IMR-90 (cell line): ENCODE results near the gene ZNF358. TPM values are rescaled to one million over a fixed set of nuclear protein-coding genes. Genes with fewer than 3 reads are reported as not detected.

Experiments
- ATAC-seq: fragments of 200-7000 bp; cut with Tn5 transposase; 2 replicates; pipeline ENCODE4 v1.9.1; 2020; ENCODE audit warnings: low read depth, mild to moderate bottlenecking, moderate library complexity
- BruUV-seq: library from RNA; stranded (reverse); fragments of 400-500 nt; replicated peaks from 2 replicates; lab custom pipeline; 2021; lab: Mats Ljungman, UMichigan
- CTCF ChIA-PET: fragments of 300-600 bp; formaldehyde crosslinking; extraction: SDS; loops from one replicate; lab custom pipeline; 2021; ENCODE audit warnings: antibody characterized with exemption; lab: Yijun Ruan, JAX
- POLR2A ChIA-PET: fragments of 300-600 bp; sonication (Branson Sonifier 250); formaldehyde crosslinking; loops from one replicate; lab custom pipeline; 2022; ENCODE audit warnings: antibody characterized with exemption; ENCODE audit not compliant: unreplicated experiment; lab: Charles Lee
- DNase-seq: peaks from one replicate; pipeline ENCODE4 v3.0.0; 2013
- H2AFZ ChIP-seq: replicated peaks from 2 replicates; pipeline ENCODE3; 2013; ENCODE audit warnings: low read length, mild to moderate bottlenecking; ENCODE audit not compliant: poor library complexity
- H2AK5ac ChIP-seq: 2 replicates; pipeline ENCODE4 v1.6.1; 2013; ENCODE audit warnings: low read depth, low read length, inconsistent platforms
- H2AK9ac ChIP-seq: replicated peaks from 2 replicates; pipeline ENCODE3; 2013; ENCODE audit warnings: mild to moderate bottlenecking, low read depth, low read length, moderate library complexity; ENCODE audit not compliant: poor library complexity
- H2BK120ac ChIP-seq: 2 replicates; pipeline ENCODE4 v1.6.1; 2013; ENCODE audit warnings: low read depth, low read length, inconsistent platforms
- H2BK15ac ChIP-seq: 3 replicates; pipeline ENCODE4 v1.6.1; 2013; ENCODE audit warnings: low read depth, low read length, inconsistent platforms
- H2BK20ac ChIP-seq: 2 replicates; pipeline ENCODE4 v1.6.1; 2013; ENCODE audit warnings: low read depth, mild to moderate bottlenecking, inconsistent platforms, low read length, moderate library complexity
- H2BK5ac ChIP-seq: 2 replicates; pipeline ENCODE4 v1.6.1; 2013; ENCODE audit warnings: mild to moderate bottlenecking, low read depth, low read length, inconsistent platforms; ENCODE audit not compliant: poor library complexity, severe bottlenecking
- H3K14ac ChIP-seq: replicated peaks from 2 replicates; pipeline ENCODE4 v1.6.1; 2013; ENCODE audit warnings: low read depth, low read length, inconsistent platforms
- H3K18ac ChIP-seq: 2 replicates; pipeline ENCODE4 v1.6.1; 2013; ENCODE audit warnings: low read depth, low read length, control low read depth
- H3K23ac ChIP-seq: 2 replicates; pipeline ENCODE4 v1.6.1; 2013; ENCODE audit warnings: low read depth, low read length, inconsistent platforms
- H3K27ac ChIP-seq: 2 replicates; pipeline ENCODE4 v1.5.1; 2013; ENCODE audit warnings: mild to moderate bottlenecking, control low read depth, low read length; ENCODE audit not compliant: insufficient read depth
- H3K27me3 ChIP-seq: 2 replicates; pipeline ENCODE4 v1.6.1; 2013; ENCODE audit warnings: low read length; ENCODE audit not compliant: control insufficient read depth, insufficient read depth
- H3K36me3 ChIP-seq: 2 replicates; pipeline ENCODE4 v1.6.1; 2013; ENCODE audit warnings: low read length, mixed read lengths; ENCODE audit not compliant: control insufficient read depth, insufficient read depth
- H3K4ac ChIP-seq: 2 replicates; pipeline ENCODE4 v1.6.1; 2013; ENCODE audit warnings: low read depth, low read length, inconsistent platforms
- H3K4me1 ChIP-seq: 2 replicates; pipeline ENCODE4 v1.6.1; 2013; ENCODE audit warnings: low read length, mixed read lengths; ENCODE audit not compliant: control insufficient read depth, insufficient read depth
- H3K4me2 ChIP-seq: 2 replicates; pipeline ENCODE4 v1.6.1; 2013; ENCODE audit warnings: low read depth, mild to moderate bottlenecking, control low read depth, low read length, moderate library complexity
- H3K4me3 ChIP-seq: 2 replicates; pipeline ENCODE4 v1.5.1; 2013; ENCODE audit warnings: low read depth, mild to moderate bottlenecking, control low read depth, low read length, moderate library complexity; ENCODE audit not compliant: insufficient read depth
- H3K56ac ChIP-seq: 2 replicates; pipeline ENCODE4 v1.6.1; 2013; ENCODE audit warnings: low read length, inconsistent platforms; ENCODE audit not compliant: insufficient read depth; ENCODE audit errors: extremely low read depth
- H3K79me1 ChIP-seq, 2 experiments: 2 replicates each; pipeline ENCODE4 v1.6.1; 2013; ENCODE audit warnings: low read length in 2 of 2, inconsistent platforms in 1 of 2, low read depth in 1 of 2
- H3K9ac ChIP-seq: 2 replicates; pipeline ENCODE4 v1.6.1; 2013; ENCODE audit warnings: low read depth, low read length, control low read depth
- H3K9me1 ChIP-seq: 2 replicates; pipeline ENCODE4 v1.6.1; 2013; ENCODE audit warnings: low read length, inconsistent platforms; ENCODE audit not compliant: insufficient read depth
- H3K9me3 ChIP-seq: 2 replicates; pipeline ENCODE4 v1.6.1; 2013; ENCODE audit warnings: low read length; ENCODE audit not compliant: control insufficient read depth, insufficient read depth
- H4K20me1 ChIP-seq: 2 replicates; pipeline ENCODE4 v1.6.1; 2013; ENCODE audit warnings: low read length, inconsistent platforms; ENCODE audit not compliant: insufficient read depth
- H4K5ac ChIP-seq: 2 replicates; pipeline ENCODE4 v1.6.1; 2013; ENCODE audit warnings: mild to moderate bottlenecking, low read depth, low read length, control low read depth
- H4K8ac ChIP-seq, 2 experiments: 2 replicates each; pipeline ENCODE4 v1.6.1; 2013; ENCODE audit warnings: low read depth in 2 of 2, low read length in 2 of 2, control low read depth in 1 of 2, inconsistent platforms in 1 of 2
- H4K91ac ChIP-seq: 2 replicates; pipeline ENCODE4 v1.6.1; 2013; ENCODE audit warnings: low read depth, low read length, inconsistent platforms; ENCODE audit not compliant: insufficient read depth
- BHLHE40 ChIP-seq: fragments of 150-350 bp; IDR thresholded peaks from 2 replicates; pipeline ENCODE4 v1.6.1; 2016; ENCODE audit warnings: mild to moderate bottlenecking, low read depth, low read length
- CEBPB ChIP-seq: IDR thresholded peaks from 2 replicates; pipeline ENCODE4 v1.6.1; 2012; ENCODE audit warnings: low read depth, low read length, improper control_type of control experiment
- CHD1 ChIP-seq: IDR thresholded peaks from 2 replicates; pipeline ENCODE4 v1.6.1; 2012; ENCODE audit warnings: low read depth, low read length, improper control_type of control experiment
- CTCF ChIP-seq: conservative IDR thresholded peaks from 2 replicates; pipeline ENCODE4 v1.5.1; 2012; ENCODE audit warnings: mild to moderate bottlenecking, low read depth, low read length, improper control_type of control experiment
- ELK1 ChIP-seq: fragments of 150-350 bp; IDR thresholded peaks from 2 replicates; pipeline ENCODE4 v1.6.1; 2016; ENCODE audit warnings: low read depth, mild to moderate bottlenecking, low read length, moderate library complexity, borderline replicate concordance
- FOS ChIP-seq: fragments of 150-350 bp; IDR thresholded peaks from 2 replicates; pipeline ENCODE4 v1.6.1; 2016; ENCODE audit warnings: low read depth, low read length
- MAFK ChIP-seq: IDR thresholded peaks from 2 replicates; pipeline ENCODE4 v1.6.1; 2012; ENCODE audit warnings: low read depth, low read length, improper control_type of control experiment
- MAZ ChIP-seq: IDR thresholded peaks from 2 replicates; pipeline ENCODE4 v1.6.1; 2012; ENCODE audit warnings: low read depth, mild to moderate bottlenecking, low read length, improper control_type of control experiment, moderate library complexity, borderline replicate concordance
- MXI1 ChIP-seq: IDR thresholded peaks from 2 replicates; pipeline ENCODE4 v1.6.1; 2012; ENCODE audit warnings: low read depth, mild to moderate bottlenecking, low read length, moderate library complexity, borderline replicate concordance
- NFE2L2 ChIP-seq: fragments of 150-350 bp; IDR thresholded peaks from 2 replicates; pipeline ENCODE4 v1.6.1; 2016; ENCODE audit warnings: low read depth, mild to moderate bottlenecking, low read length
- POLR2A ChIP-seq: IDR thresholded peaks from 2 replicates; pipeline ENCODE4 v1.6.1; 2012; ENCODE audit warnings: mild to moderate bottlenecking, low read depth, low read length
- RAD21 ChIP-seq: IDR thresholded peaks from 2 replicates; pipeline ENCODE4 v1.6.1; 2012; ENCODE audit warnings: low read length, improper control_type of control experiment
- RCOR1 ChIP-seq: IDR thresholded peaks from 2 replicates; pipeline ENCODE4 v1.6.1; 2012; ENCODE audit warnings: mild to moderate bottlenecking, low read length, improper control_type of control experiment; ENCODE audit not compliant: insufficient replicate concordance
- RFX5 ChIP-seq: IDR thresholded peaks from 2 replicates; pipeline ENCODE4 v1.8.0; 2012; ENCODE audit warnings: low read depth, mild to moderate bottlenecking, low read length, moderate library complexity
- SMC3 ChIP-seq: fragments of 150-350 bp; IDR thresholded peaks from 2 replicates; pipeline ENCODE4 v1.6.1; 2016; ENCODE audit warnings: low read depth, mild to moderate bottlenecking, antibody characterized with exemption, low read length, moderate library complexity
- WGBS, 2 experiments: methylation state at CpG; one replicate each; pipeline versions ENCODE4 v1.1.5 to v1.1.7; 2013; ENCODE audit warnings: missing lambda C conversion rate in 2 of 2; ENCODE audit not compliant: insufficient read length in 1 of 2; ENCODE audit errors: extremely low coverage in 2 of 2; 5-methylcytosine and 5-hydroxymethylcytosine counted together
- dilution Hi-C: fragments of 300-500 bp; cut with HindIII; formaldehyde crosslinking; loops from one replicate; pipeline ENCODE4 v1.14.3; 2018; ENCODE audit warnings: low sequenced_read_pairs; ENCODE audit not compliant: unreplicated experiment
- in situ Hi-C: fragments of 300-500 bp; cut with MboI; formaldehyde crosslinking; loops from 3 replicates; pipeline ENCODE4 v1.14.3; 2019; ENCODE audit warnings: low sequenced_read_pairs, inconsistent platforms, mixed read lengths
- intact Hi-C: fragments of 100-400 bp; cut with micrococcal nuclease; formaldehyde crosslinking; loops from 2 replicates; pipeline ENCODE4 v1.10.0; 2022
- polyA plus RNA-seq, 3 experiments: library from polyadenylated mRNA; depleted of rRNA; stranded (reverse); fragments of >200 nt; gene quantifications; 2 replicates each; pipeline ENCODE4 v1.2.3, GENCODE V29; 2012; ENCODE audit warnings: low replicate concordance in 1 of 3
- total RNA-seq: library from RNA; depleted of rRNA; stranded (reverse); fragments of >200 nt; gene quantifications from 2 replicates; pipeline ENCODE4 v1.2.3, GENCODE V29; 2012

The ZNF358 gene
- total and polyA plus RNA-seq, 2 of the 4 experiments (the other 2 are of a cell fraction), result 5.4 to 30.7 TPM

- Histone ChIP-seq H3K4ac (peak overlapping the region; percentile 86), H4K8ac (peak overlapping the region; percentile 50 to 51; a peak in 2 of 4 replicates), H3K14ac (peak overlapping the region; percentile 38), H3K4me2 (peak overlapping the region; percentile 94), H3K9me1 (peaks cover 7% of the 10 kb centered on the region), H4K20me1 (no peaks in the 10 kb centered on the region), H4K91ac (peak overlapping the region; percentile 21; the same call in 1 of the 2 replicates), H2BK5ac (peak overlapping the region; percentile 66), H2AK5ac (no peak overlapping the region), H3K4me3 (peak overlapping the region; percentile 55), H2BK20ac (no peak overlapping the region), H3K36me3 (peaks cover 4% of the 10 kb centered on the region; the same call in 1 of the 2 replicates), H3K4me1 (peaks cover 10% of the 10 kb centered on the region), H3K9me3 (no peaks in the 10 kb centered on the region), H2AFZ (peak overlapping the region; percentile 92), H4K5ac (peak overlapping the region; percentile 70), H3K27ac (peak overlapping the region; percentile 83), H2BK120ac (no peak overlapping the region), H2AK9ac (peak overlapping the region; percentile 97), H3K23ac (0 out of 2 replicates have a peak overlapping the region, but pooled peaks have one; percentile 14), H3K27me3 (no peaks in the 10 kb centered on the region), H2BK15ac (no peak overlapping the region), H3K79me1 (peaks cover 8 to 16% of the 10 kb centered on the region in 2 experiments; a peak in 2 of 4 replicates), H3K9ac (peak overlapping the region; percentile 36), H3K56ac (peak overlapping the region; percentile 56), H3K18ac (peak overlapping the region; percentile 21; the same call in 1 of the 2 replicates)
- ChIA-PET CTCF (interaction anchor here (0.5 to 1.9 kb wide), 4 partner anchors 15 to 204 kb away, joined by 3 to 9 read pairs (median 4); no protein-coding TSS in a partner anchor), POLR2A (no interaction called here)
- in situ Hi-C loops, result no loop called here
- peak; percentile 87 for DNase-seq
- WGBS, 2 experiments, result 0% methylated on average over 10 of the region's 27 CpGs; no CpG with 5 or more reads in 1 of the 2 experiments
- dilution Hi-C loops, result no loop called here
- intact Hi-C loops, result loop anchor here (1.0 to 5.0 kb wide), 2 partner anchors 137 to 180 kb away; no protein-coding TSS in a partner anchor
- BruUV-seq, result no TSS peak
- ATAC-seq, result peak; percentile 55
- TF ChIP-seq ELK1, result no peak
- peak; percentile 54 for TF ChIP-seq SMC3
- TF ChIP-seq BHLHE40, result no peak
- TF ChIP-seq MAZ, result peak; percentile 83; the same call in 1 of the 2 replicates
- no peak for TF ChIP-seq POLR2A
- TF ChIP-seq CTCF, result peak; percentile 60
- TF ChIP-seq MXI1, result peak; percentile 64; the same call in 1 of the 2 replicates
- TF ChIP-seq CHD1, result no peak
- no peak for TF ChIP-seq RCOR1
- TF ChIP-seq RAD21, result peak; percentile 64
- TF ChIP-seq FOS, result no peak
- TF ChIP-seq MAFK, result no peak
- no peak for TF ChIP-seq NFE2L2
- no peak for TF ChIP-seq RFX5
- TF ChIP-seq CEBPB, result no peak
Observed at GRCh38 chr19:7534531-7535046, 18.7 kb downstream of the ZNF358 start.
